Body of pancreas (tissue), 4 donors: ENCODE measurements around the gene ABCC4.

Experiments used
- POLR2A ChIP-seq, 3 donors: fragments of 450-650 bp; IDR thresholded peaks; one replicate each; pipeline ENCODE4 v1.6.1; 2016; ENCODE audit warnings: antibody characterized with exemption in 3 of 3, mild to moderate bottlenecking in 2 of 3
- TF ChIP-seq, protein P1 (sequence below), 7 experiments: fragments of 450-650 bp in 4 of 7; fragments of 200-600 bp in 3 of 7; sonication (generic) in 3 of 7; IDR thresholded peaks; one replicate each; pipeline ENCODE4 v1.5.1; 2016 to 2019; ENCODE audit warnings: antibody characterized with exemption in 7 of 7

DNA sequence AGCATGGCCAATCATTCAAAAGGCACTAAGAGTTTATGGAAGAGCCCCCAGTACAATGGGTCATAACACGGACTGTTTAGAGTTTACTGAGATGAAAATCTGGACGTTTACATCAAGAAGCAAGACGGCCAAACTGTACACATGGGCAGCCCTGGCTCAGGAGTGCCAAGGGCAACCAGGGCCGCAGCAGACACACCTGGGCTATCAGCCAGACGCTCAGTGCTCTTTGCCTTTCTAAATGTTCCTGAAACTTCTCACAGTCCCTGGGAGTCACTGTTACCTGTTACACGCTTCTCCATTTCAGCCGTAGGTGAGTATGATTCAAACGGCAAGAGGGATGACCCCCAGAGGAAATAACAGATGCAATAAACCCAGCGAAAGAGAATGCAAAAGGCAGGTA lies 64.5 kb downstream of the ABCC4 start:
- no peak for TF ChIP-seq POLR2A (IDR thresholded peaks at IDR 0.05)
- TF ChIP-seq, protein P1, sequence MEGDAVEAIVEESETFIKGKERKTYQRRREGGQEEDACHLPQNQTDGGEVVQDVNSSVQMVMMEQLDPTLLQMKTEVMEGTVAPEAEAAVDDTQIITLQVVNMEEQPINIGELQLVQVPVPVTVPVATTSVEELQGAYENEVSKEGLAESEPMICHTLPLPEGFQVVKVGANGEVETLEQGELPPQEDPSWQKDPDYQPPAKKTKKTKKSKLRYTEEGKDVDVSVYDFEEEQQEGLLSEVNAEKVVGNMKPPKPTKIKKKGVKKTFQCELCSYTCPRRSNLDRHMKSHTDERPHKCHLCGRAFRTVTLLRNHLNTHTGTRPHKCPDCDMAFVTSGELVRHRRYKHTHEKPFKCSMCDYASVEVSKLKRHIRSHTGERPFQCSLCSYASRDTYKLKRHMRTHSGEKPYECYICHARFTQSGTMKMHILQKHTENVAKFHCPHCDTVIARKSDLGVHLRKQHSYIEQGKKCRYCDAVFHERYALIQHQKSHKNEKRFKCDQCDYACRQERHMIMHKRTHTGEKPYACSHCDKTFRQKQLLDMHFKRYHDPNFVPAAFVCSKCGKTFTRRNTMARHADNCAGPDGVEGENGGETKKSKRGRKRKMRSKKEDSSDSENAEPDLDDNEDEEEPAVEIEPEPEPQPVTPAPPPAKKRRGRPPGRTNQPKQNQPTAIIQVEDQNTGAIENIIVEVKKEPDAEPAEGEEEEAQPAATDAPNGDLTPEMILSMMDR (IDR thresholded peaks at IDR 0.05) = no peak
